Measurements from ENCODE around the gene MICU2. TPM values are rescaled to one million over a fixed set of nuclear protein-coding genes. Genes with fewer than 3 reads are reported as not detected.

MICU2 gene
- total and polyA plus RNA-seq, 10 of the 15 experiments (the other 5 are each of a cell fraction or from before 2014, with no cell fraction given), result 17.7 to 56.6 (median 43.8) TPM

GRCh38 chr13:21603531-21604448 is at the start of gene MICU2 (continued):
- TF ChIP-seq MTA2 (IDR thresholded peaks at IDR 0.05; ENCODE audit: low read depth), result peak; percentile 44; the same call in 1 of the 2 replicates
- TF ChIP-seq, protein P1, sequence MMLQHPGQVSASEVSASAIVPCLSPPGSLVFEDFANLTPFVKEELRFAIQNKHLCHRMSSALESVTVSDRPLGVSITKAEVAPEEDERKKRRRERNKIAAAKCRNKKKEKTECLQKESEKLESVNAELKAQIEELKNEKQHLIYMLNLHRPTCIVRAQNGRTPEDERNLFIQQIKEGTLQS (IDR thresholded peaks at IDR 0.05; ENCODE audit: borderline replicate concordance, extremely low read depth, low read depth, low read length), result no peak
- no peak for TF ChIP-seq BCL11A (IDR thresholded peaks at IDR 0.05; ENCODE audit: low read depth, low read length)
- no peak for TF ChIP-seq NFYA (IDR thresholded peaks at IDR 0.05; ENCODE audit: borderline replicate concordance, low read depth, low read length)
- no peak for TF ChIP-seq RELA (IDR thresholded peaks at IDR 0.05; ENCODE audit: borderline replicate concordance, partially characterized antibody)
- peak; percentile 87 for TF ChIP-seq BACH1 (IDR thresholded peaks at IDR 0.05; ENCODE audit: borderline replicate concordance)
- TF ChIP-seq TAF1 (IDR thresholded peaks at IDR 0.05; ENCODE audit: borderline replicate concordance, low read depth, low read length), result peak; percentile 95
- TF ChIP-seq ZZZ3 (IDR thresholded peaks at IDR 0.05; ENCODE audit: control insufficient read depth, insufficient read length, low read depth), result no peak
- no peak for TF ChIP-seq RBBP5 (conservative IDR thresholded peaks at IDR 0.05)
- TF ChIP-seq IKZF2 (IDR thresholded peaks at IDR 0.05), result peak in 1 of 2 experiments; percentile 6; a peak in 1 of 4 replicates
- TF ChIP-seq TCF12 (IDR thresholded peaks at IDR 0.05; ENCODE audit: low read depth, low read length), result peak; percentile 34; the same call in 1 of the 2 replicates
- TF ChIP-seq, protein P2, sequence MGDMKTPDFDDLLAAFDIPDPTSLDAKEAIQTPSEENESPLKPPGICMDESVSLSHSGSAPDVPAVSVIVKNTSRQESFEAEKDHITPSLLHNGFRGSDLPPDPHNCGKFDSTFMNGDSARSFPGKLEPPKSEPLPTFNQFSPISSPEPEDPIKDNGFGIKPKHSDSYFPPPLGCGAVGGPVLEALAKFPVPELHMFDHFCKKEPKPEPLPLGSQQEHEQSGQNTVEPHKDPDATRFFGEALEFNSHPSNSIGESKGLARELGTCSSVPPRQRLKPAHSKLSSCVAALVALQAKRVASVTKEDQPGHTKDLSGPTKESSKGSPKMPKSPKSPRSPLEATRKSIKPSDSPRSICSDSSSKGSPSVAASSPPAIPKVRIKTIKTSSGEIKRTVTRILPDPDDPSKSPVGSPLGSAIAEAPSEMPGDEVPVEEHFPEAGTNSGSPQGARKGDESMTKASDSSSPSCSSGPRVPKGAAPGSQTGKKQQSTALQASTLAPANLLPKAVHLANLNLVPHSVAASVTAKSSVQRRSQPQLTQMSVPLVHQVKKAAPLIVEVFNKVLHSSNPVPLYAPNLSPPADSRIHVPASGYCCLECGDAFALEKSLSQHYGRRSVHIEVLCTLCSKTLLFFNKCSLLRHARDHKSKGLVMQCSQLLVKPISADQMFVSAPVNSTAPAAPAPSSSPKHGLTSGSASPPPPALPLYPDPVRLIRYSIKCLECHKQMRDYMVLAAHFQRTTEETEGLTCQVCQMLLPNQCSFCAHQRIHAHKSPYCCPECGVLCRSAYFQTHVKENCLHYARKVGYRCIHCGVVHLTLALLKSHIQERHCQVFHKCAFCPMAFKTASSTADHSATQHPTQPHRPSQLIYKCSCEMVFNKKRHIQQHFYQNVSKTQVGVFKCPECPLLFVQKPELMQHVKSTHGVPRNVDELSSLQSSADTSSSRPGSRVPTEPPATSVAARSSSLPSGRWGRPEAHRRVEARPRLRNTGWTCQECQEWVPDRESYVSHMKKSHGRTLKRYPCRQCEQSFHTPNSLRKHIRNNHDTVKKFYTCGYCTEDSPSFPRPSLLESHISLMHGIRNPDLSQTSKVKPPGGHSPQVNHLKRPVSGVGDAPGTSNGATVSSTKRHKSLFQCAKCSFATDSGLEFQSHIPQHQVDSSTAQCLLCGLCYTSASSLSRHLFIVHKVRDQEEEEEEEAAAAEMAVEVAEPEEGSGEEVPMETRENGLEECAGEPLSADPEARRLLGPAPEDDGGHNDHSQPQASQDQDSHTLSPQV (IDR thresholded peaks at IDR 0.05), result no peak
- peak; percentile 61 for TF ChIP-seq HCFC1 (IDR thresholded peaks at IDR 0.05; ENCODE audit: low read length)
- no peak for TF ChIP-seq ZNF622 (IDR thresholded peaks at IDR 0.05)
- TF ChIP-seq EGR1 (IDR thresholded peaks at IDR 0.05; ENCODE audit: borderline replicate concordance in 1 of 2, low read depth in 2 of 2, low read length in 2 of 2), result peak; percentile 24 to 88
- TF ChIP-seq BCL3 (IDR thresholded peaks at IDR 0.05; ENCODE audit: borderline replicate concordance, insufficient read depth, low read depth, low read length, poor library complexity, severe bottlenecking), result no peak
- no peak for TF ChIP-seq TCF7 (IDR thresholded peaks at IDR 0.05; ENCODE audit: borderline replicate concordance)
- no peak for TF ChIP-seq SMARCA5 (IDR thresholded peaks at IDR 0.05)
- peak; percentile 38 for TF ChIP-seq NRF1 (conservative IDR thresholded peaks at IDR 0.05; ENCODE audit: low read depth, low read length)
- TF ChIP-seq, protein P3, sequence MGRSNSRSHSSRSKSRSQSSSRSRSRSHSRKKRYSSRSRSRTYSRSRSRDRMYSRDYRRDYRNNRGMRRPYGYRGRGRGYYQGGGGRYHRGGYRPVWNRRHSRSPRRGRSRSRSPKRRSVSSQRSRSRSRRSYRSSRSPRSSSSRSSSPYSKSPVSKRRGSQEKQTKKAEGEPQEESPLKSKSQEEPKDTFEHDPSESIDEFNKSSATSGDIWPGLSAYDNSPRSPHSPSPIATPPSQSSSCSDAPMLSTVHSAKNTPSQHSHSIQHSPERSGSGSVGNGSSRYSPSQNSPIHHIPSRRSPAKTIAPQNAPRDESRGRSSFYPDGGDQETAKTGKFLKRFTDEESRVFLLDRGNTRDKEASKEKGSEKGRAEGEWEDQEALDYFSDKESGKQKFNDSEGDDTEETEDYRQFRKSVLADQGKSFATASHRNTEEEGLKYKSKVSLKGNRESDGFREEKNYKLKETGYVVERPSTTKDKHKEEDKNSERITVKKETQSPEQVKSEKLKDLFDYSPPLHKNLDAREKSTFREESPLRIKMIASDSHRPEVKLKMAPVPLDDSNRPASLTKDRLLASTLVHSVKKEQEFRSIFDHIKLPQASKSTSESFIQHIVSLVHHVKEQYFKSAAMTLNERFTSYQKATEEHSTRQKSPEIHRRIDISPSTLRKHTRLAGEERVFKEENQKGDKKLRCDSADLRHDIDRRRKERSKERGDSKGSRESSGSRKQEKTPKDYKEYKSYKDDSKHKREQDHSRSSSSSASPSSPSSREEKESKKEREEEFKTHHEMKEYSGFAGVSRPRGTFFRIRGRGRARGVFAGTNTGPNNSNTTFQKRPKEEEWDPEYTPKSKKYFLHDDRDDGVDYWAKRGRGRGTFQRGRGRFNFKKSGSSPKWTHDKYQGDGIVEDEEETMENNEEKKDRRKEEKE (IDR thresholded peaks at IDR 0.05), result no peak
- TF ChIP-seq CHD4 (IDR thresholded peaks at IDR 0.05), result no peak
- peak; percentile 61 for TF ChIP-seq CREB1 (IDR thresholded peaks at IDR 0.05; ENCODE audit: low read depth)

Measured in GM12878 (cell line).